Fibroblast of lung (primary cell): ENCODE measurements around the gene PLA2G2C. TPM values are rescaled to one million over a fixed set of nuclear protein-coding genes. Genes with fewer than 3 reads are reported as not detected.

ENCODE experiments used
- DNase-seq, 2 donors: peaks; one replicate each; pipeline versions ENCODE4 v3.0.0 to v3.0.0-alpha.2; 2010; ENCODE audit warnings: low read depth in 2 of 2
- H2AFZ ChIP-seq: 2 replicates; pipeline ENCODE4 v1.5.1; 2012; ENCODE audit warnings: low read length, control low read depth, inconsistent platforms
- H3K27ac ChIP-seq: 2 replicates; pipeline ENCODE4 v1.5.1; 2011; ENCODE audit warnings: low read length, control low read depth; ENCODE audit not compliant: insufficient read depth
- H3K27me3 ChIP-seq: 2 replicates; pipeline ENCODE4 v1.5.1; 2011; ENCODE audit warnings: mild to moderate bottlenecking, low read length; ENCODE audit not compliant: control insufficient read depth, insufficient read depth
- H3K36me3 ChIP-seq: 2 replicates; pipeline ENCODE4 v1.5.1; 2011; ENCODE audit warnings: low read length; ENCODE audit not compliant: control insufficient read depth, insufficient read depth
- H3K4me1 ChIP-seq: 2 replicates; pipeline ENCODE4 v1.5.1; 2011; ENCODE audit warnings: low read length; ENCODE audit not compliant: control insufficient read depth, insufficient read depth; ENCODE audit errors: extremely low read depth
- H3K4me2 ChIP-seq: 2 replicates; pipeline ENCODE4 v1.5.1; 2011; ENCODE audit warnings: low read length, control low read depth; ENCODE audit not compliant: insufficient read depth; ENCODE audit errors: extremely low read depth
- H3K4me3 ChIP-seq, 4 experiments: fragments of 200-600 bp in 1 of 4; sonication (generic) in 1 of 4; replicated peaks in 1 of 4; 2 replicates each; pipeline ENCODE4 v1.5.1; 2011 to 2016; ENCODE audit warnings: low read length in 4 of 4, low read depth in 3 of 4, mild to moderate bottlenecking in 3 of 4, control low read depth in 2 of 4, inconsistent platforms in 1 of 4, mixed read lengths in 1 of 4; ENCODE audit not compliant: insufficient read depth in 1 of 4; ENCODE audit errors: control extremely low read depth in 1 of 4
- H3K79me2 ChIP-seq: 2 replicates; pipeline ENCODE4 v1.5.1; 2012; ENCODE audit warnings: mild to moderate bottlenecking, low read length, inconsistent platforms; ENCODE audit not compliant: control insufficient read depth, insufficient read depth
- H3K9ac ChIP-seq: 2 replicates; pipeline ENCODE4 v1.5.1; 2011; ENCODE audit warnings: mild to moderate bottlenecking, low read length, control low read depth; ENCODE audit not compliant: insufficient read depth
- H3K9me3 ChIP-seq: 2 replicates; pipeline ENCODE4 v1.5.1; 2012; ENCODE audit warnings: low read depth, low read length; ENCODE audit not compliant: control insufficient read depth, insufficient read depth
- H4K20me1 ChIP-seq: 2 replicates; pipeline ENCODE4 v1.5.1; 2011; ENCODE audit warnings: low read length; ENCODE audit not compliant: control insufficient read depth, insufficient read depth; ENCODE audit errors: extremely low read depth
- CTCF ChIP-seq, 2 donors: IDR thresholded peaks in 1 of 2; conservative IDR thresholded peaks in 1 of 2; 1 replicate in 1 of 2; 2 replicates in 1 of 2; pipeline ENCODE4 v1.5.1; 2011 to 2012; ENCODE audit warnings: low read length in 2 of 2, control low read depth in 1 of 2, inconsistent platforms in 1 of 2, low read depth in 1 of 2, mild to moderate bottlenecking in 1 of 2
- EZH2 ChIP-seq: IDR thresholded peaks from 2 replicates; pipeline ENCODE4 v1.5.1; 2012; ENCODE audit warnings: low read length, control low read depth, mild to moderate bottlenecking; ENCODE audit errors: missing control alignments
- polyA plus RNA-seq, 2 donors: library from polyadenylated mRNA; depleted of rRNA in 1 of 2; stranded (reverse) in 1 of 2; unstranded in 1 of 2; fragments of >200 nt; gene quantifications; 2 replicates each; pipeline ENCODE4 v1.2.1, GENCODE V29; 2011 to 2012; ENCODE audit warnings: missing spikeins in 1 of 2
- total RNA-seq: library from RNA; depleted of rRNA; stranded (reverse); fragments of >200 nt; gene quantifications from 2 replicates; pipeline ENCODE4 v1.2.1, GENCODE V29; 2014

PLA2G2C gene
- total and polyA plus RNA-seq, 2 donors (not counting 1 experiment from before 2014, with no cell fraction given), result not detected

DNA sequence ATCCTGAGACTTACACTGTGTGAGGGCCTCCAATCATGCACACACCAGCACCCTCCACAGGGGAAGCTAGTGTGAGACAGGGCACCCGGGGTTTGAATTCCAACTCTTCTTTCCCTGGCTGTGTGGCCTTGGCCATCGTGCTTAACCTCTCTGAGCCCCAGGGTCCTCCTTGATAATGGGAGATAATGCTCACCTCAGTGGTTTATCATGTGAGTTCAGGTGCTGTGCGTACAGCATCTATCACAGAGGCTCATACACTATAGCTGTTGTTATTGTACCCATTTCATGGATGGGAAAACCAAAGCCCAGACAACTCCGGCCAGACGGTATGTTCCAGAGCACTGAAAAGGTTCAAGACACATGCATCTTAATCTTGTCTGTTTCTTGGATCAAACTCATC is 16.4 kb downstream of the PLA2G2C start:
- no peak for TF ChIP-seq CTCF (conservative IDR thresholded peaks at IDR 0.05 in 1 of 2, IDR thresholded peaks at IDR 0.05 in 1 of 2; ENCODE audit: low read depth in 1 of 2, low read length in 2 of 2)
- no peak for TF ChIP-seq EZH2
- Histone ChIP-seq H4K20me1 (no peaks in the 10 kb centered on the region), H3K4me1 (no peaks in the 10 kb centered on the region), H3K9me3 (no peaks in the 10 kb centered on the region), H2AFZ (no peak overlapping the region), H3K4me3 (no peak overlapping the region), H3K27me3 (peaks cover 9% of the 10 kb centered on the region), H3K9ac (no peak overlapping the region), H3K27ac (no peak overlapping the region), H3K79me2 (no peaks in the 10 kb centered on the region), H3K4me2 (no peak overlapping the region), H3K36me3 (no peaks in the 10 kb centered on the region)
- no peak for DNase-seq

DNA sequence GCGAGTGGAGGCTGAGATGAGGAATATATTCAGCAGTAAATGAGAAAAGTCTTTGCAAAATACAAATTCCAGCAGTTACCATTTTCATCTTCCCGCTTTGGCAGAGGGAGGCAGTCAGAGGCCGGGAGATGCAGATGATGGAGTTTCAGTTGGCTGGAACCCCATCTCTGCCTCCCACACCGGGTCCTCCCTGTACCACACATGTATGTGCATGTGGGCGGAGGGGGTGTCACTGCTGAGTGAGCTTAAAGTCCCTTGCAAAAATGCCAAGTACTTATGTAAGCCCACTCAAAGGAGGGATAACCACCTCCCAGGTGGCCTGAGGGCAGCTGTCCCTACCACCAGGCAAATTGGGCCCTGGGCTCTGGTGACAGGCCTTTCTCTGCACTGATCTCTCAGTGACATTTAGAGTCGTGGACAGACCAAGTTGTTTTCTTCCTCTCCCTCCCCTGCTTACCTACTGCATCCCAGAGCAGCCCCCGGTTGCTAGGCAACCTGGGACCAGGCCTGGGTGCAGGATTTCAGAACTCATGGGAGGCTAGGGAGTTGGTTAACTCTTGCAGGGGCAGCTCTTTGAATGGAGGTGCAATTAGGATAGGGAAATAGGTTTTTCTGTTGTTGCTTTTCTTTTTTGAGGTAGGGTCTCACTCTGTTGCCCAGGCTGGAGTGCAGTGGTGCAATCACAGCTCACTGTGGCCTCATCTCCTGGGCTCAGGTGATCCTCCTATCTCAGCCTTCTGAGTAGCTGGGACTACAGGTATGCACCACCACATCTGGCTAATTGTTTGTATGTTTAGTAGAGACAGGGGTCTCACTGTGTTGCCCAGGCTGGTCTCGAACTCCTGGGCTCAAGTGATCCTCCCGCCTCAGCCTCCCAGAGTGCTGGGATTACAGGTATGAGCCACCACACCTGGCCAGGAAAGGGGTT is 17.5 kb downstream of the PLA2G2C start:
- no peaks in the 10 kb centered on the region for H3K79me2 ChIP-seq
- H3K4me1 ChIP-seq, result no peaks in the 10 kb centered on the region
- no peaks in the 10 kb centered on the region for H4K20me1 ChIP-seq
- peaks cover 9% of the 10 kb centered on the region for H3K27me3 ChIP-seq
- no peak overlapping the region for H3K4me2 ChIP-seq
- no peak overlapping the region for H2AFZ ChIP-seq
- H3K27ac ChIP-seq, result no peak overlapping the region
- no peak overlapping the region for H3K4me3 ChIP-seq
- H3K36me3 ChIP-seq, result no peaks in the 10 kb centered on the region
- no peak overlapping the region for H3K9ac ChIP-seq
- no peak for DNase-seq
- no peaks in the 10 kb centered on the region for H3K9me3 ChIP-seq
- no peak for TF ChIP-seq EZH2
- no peak for TF ChIP-seq CTCF (conservative IDR thresholded peaks at IDR 0.05 in 1 of 2, IDR thresholded peaks at IDR 0.05 in 1 of 2; ENCODE audit: low read depth in 1 of 2, low read length in 2 of 2)

GRCh38 chr1:20167126-20167525 is 19.2 kb downstream of the PLA2G2C start:
- H4K20me1 ChIP-seq, result no peaks in the 10 kb centered on the region
- no peaks in the 10 kb centered on the region for H3K4me1 ChIP-seq
- no peak for DNase-seq
- no peak overlapping the region for H3K4me3 ChIP-seq
- no peaks in the 10 kb centered on the region for H3K79me2 ChIP-seq
- H3K9me3 ChIP-seq, result no peaks in the 10 kb centered on the region
- H3K36me3 ChIP-seq, result no peaks in the 10 kb centered on the region
- H3K9ac ChIP-seq, result no peak overlapping the region
- H2AFZ ChIP-seq, result no peak overlapping the region
- peaks cover 9% of the 10 kb centered on the region for H3K27me3 ChIP-seq
- no peak overlapping the region for H3K27ac ChIP-seq
- no peak overlapping the region for H3K4me2 ChIP-seq
- no peak for TF ChIP-seq CTCF (conservative IDR thresholded peaks at IDR 0.05 in 1 of 2, IDR thresholded peaks at IDR 0.05 in 1 of 2; ENCODE audit: low read depth in 1 of 2, low read length in 2 of 2)
